Measurements from ENCODE around the gene KHSRP.

The KHSRP gene

GRCh38 chr19:6466526-6467248 is 42.1 kb upstream of the KHSRP start:
- Histone ChIP-seq H2AFZ (ENCODE audit: low read length) (no peak overlapping the region), H3K79me2 (ENCODE audit: insufficient read depth, low read length) (no peaks in the 10 kb centered on the region), H3K4me2 (ENCODE audit: low read length) (no peak overlapping the region), H3K27me3 (ENCODE audit: insufficient read depth, low read length) (0 out of 2 replicates have a peak, but pooled peaks cover 5% of the 10 kb centered on the region), H3K4me3 (ENCODE audit: low read depth, low read length, poor library complexity, severe bottlenecking) (no peak overlapping the region), H3F3A (ENCODE audit: insufficient read depth, low read length) (no peaks in the 10 kb centered on the region), H3K27ac (ENCODE audit: low read depth, low read length, poor library complexity, severe bottlenecking) (no peak overlapping the region), H3K36me3 (ENCODE audit: insufficient read depth, low read length) (no peaks in the 10 kb centered on the region), H3K9me2 (ENCODE audit: low read depth, low read length) (no peaks in the 10 kb centered on the region), H3K4me1 (ENCODE audit: insufficient read depth, low read length, severe bottlenecking) (no peaks in the 10 kb centered on the region), H4K20me1 (ENCODE audit: insufficient read depth, low read length) (no peaks in the 10 kb centered on the region), H3K9ac (ENCODE audit: low read length) (no peak overlapping the region), H3K9me3 (ENCODE audit: low read length) (no peaks in the 10 kb centered on the region)
- no peak for TF ChIP-seq CTCF (IDR thresholded peaks at IDR 0.05; ENCODE audit: low read length)
- TF ChIP-seq EZH2 (IDR thresholded peaks at IDR 0.05; ENCODE audit: borderline replicate concordance, low read length): no peak

- no peak overlapping the region for H3K4me3 ChIP-seq (ENCODE audit: low read depth, low read length, poor library complexity, severe bottlenecking)
- no peak overlapping the region for H3K9ac ChIP-seq (ENCODE audit: low read length)
- H3K27ac ChIP-seq (ENCODE audit: low read depth, low read length, poor library complexity, severe bottlenecking): no peak overlapping the region
- H2AFZ ChIP-seq (ENCODE audit: low read length): no peak overlapping the region
- no peak for TF ChIP-seq CTCF (IDR thresholded peaks at IDR 0.05; ENCODE audit: low read length)
- no peak for TF ChIP-seq EZH2 (IDR thresholded peaks at IDR 0.05; ENCODE audit: borderline replicate concordance, low read length)
- H3K79me2 ChIP-seq (ENCODE audit: insufficient read depth, low read length): no peaks in the 10 kb centered on the region
- no peaks in the 10 kb centered on the region for H3K36me3 ChIP-seq (ENCODE audit: insufficient read depth, low read length)
- H3K9me2 ChIP-seq (ENCODE audit: low read depth, low read length): no peaks in the 10 kb centered on the region
- 0 out of 2 replicates have a peak, but pooled peaks cover 5% of the 10 kb centered on the region for H3K27me3 ChIP-seq (ENCODE audit: insufficient read depth, low read length)
- no peaks in the 10 kb centered on the region for H3F3A ChIP-seq (ENCODE audit: insufficient read depth, low read length)
- H4K20me1 ChIP-seq (ENCODE audit: insufficient read depth, low read length): no peaks in the 10 kb centered on the region
- no peaks in the 10 kb centered on the region for H3K9me3 ChIP-seq (ENCODE audit: low read length)
- no peaks in the 10 kb centered on the region for H3K4me1 ChIP-seq (ENCODE audit: insufficient read depth, low read length, severe bottlenecking)
- no peak overlapping the region for H3K4me2 ChIP-seq (ENCODE audit: low read length)
These were observed 41.1 kb upstream of the KHSRP start for GRCh38 chr19:6465663-6466062.

DNA sequence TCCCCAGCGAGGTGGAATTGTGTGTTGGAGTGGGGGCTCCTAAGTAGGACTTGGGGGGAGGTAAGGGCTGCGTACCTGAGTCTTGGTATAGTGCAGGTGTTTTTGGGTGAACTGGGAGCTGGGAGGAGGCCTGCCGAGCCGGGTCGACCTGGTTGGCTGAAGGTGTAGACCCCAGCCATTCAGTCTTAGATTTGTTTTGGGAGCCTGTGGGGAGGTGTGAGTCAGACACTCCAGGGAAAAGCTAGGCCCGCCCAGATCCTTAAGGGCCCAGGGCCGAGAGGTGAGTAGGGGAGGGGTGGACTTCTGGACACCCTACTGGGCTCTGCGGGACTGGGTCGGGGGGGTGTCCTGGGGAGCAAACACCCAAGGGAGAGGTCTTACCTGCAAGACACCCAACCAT is 40.4 kb upstream of the KHSRP start:
- H3K79me2 ChIP-seq (ENCODE audit: insufficient read depth, low read length): no peaks in the 10 kb centered on the region
- H3K27ac ChIP-seq (ENCODE audit: low read depth, low read length, poor library complexity, severe bottlenecking): no peak overlapping the region
- H3K4me1 ChIP-seq (ENCODE audit: insufficient read depth, low read length, severe bottlenecking): no peaks in the 10 kb centered on the region
- no peaks in the 10 kb centered on the region for H3K9me3 ChIP-seq (ENCODE audit: low read length)
- H3K27me3 ChIP-seq (ENCODE audit: insufficient read depth, low read length): 0 out of 2 replicates have a peak, but pooled peaks cover 5% of the 10 kb centered on the region
- TF ChIP-seq EZH2 (IDR thresholded peaks at IDR 0.05; ENCODE audit: borderline replicate concordance, low read length) (no peak), CTCF (IDR thresholded peaks at IDR 0.05; ENCODE audit: low read length) (no peak)
- no peak overlapping the region for H3K4me2 ChIP-seq (ENCODE audit: low read length)
- H3K36me3 ChIP-seq (ENCODE audit: insufficient read depth, low read length): no peaks in the 10 kb centered on the region
- no peak overlapping the region for H3K9ac ChIP-seq (ENCODE audit: low read length)
- H3K4me3 ChIP-seq (ENCODE audit: low read depth, low read length, poor library complexity, severe bottlenecking): no peak overlapping the region
- no peaks in the 10 kb centered on the region for H4K20me1 ChIP-seq (ENCODE audit: insufficient read depth, low read length)
- H3K9me2 ChIP-seq (ENCODE audit: low read depth, low read length): no peaks in the 10 kb centered on the region
- H2AFZ ChIP-seq (ENCODE audit: low read length): no peak overlapping the region
- no peaks in the 10 kb centered on the region for H3F3A ChIP-seq (ENCODE audit: insufficient read depth, low read length)
